NOMO-1 treated with dmso at 0.1 percent for 144 hours (cell line): Measurements from ENCODE around the gene C10orf71.

Source experiments
- DNase-seq: peaks from one replicate; lab custom pipeline; 2025; ENCODE audit not compliant: unreplicated experiment; lab: John Stamatoyannopoulos, UW

C10orf71 gene

GRCh38 chr10:49290607-49291006, 8.4 kb upstream of the C10orf71 start:
- no peak for DNase-seq

DNA sequence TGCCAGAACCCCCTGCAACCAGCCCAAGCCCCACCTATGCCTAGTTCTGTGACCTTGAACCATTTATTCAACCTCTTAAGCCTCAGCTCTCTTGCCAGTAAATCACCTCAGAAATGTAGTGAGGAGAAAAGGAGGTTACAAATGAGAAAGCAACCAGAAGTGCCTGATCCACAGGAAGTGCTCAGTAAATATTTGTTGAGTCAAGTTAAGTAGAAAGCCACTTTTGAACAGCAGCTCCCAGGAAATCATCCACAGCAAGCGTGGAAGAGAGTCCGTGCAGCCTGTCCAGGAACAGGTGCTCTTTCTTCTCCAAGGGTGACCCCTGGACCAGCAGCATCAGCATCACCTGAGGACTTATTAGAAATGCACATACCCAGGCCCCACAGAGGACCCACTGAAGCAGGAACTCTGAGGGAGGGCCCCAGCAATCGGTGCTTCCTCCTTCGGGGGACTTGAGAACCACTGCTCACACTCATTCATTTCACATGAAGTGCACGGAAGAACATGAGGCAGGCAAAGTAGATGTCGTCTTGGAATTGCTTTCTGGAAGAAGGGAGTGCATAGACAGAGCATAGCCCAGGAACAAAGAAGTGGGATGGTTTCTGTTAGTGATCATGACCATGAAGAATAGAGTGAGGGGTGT, 6.3 kb upstream of the C10orf71 start:
- DNase-seq = no peak

DNA sequence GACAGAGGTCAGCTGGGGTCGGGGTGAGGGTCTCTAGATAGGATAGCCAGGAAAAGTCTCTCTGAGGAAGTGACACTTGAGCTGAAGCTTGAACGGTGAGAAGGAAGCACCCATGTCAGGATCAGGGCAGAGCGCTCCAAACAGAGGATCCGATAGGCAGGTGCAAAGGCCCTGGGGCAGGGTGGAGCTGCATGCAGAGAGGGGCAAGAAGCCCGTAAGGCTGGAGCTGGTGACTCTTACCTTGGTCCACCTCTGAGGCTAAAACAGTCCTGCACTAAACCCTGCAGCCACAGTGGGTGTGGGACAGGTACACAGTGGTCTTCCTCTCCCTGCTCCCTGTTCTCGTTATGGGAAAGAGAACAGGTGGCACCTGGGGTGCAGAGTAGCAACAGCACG, 5.8 kb upstream of the C10orf71 start:
- DNase-seq = no peak

GRCh38 chr10:49294731-49295130, 4.2 kb upstream of the C10orf71 start:
- DNase-seq = no peak

DNA sequence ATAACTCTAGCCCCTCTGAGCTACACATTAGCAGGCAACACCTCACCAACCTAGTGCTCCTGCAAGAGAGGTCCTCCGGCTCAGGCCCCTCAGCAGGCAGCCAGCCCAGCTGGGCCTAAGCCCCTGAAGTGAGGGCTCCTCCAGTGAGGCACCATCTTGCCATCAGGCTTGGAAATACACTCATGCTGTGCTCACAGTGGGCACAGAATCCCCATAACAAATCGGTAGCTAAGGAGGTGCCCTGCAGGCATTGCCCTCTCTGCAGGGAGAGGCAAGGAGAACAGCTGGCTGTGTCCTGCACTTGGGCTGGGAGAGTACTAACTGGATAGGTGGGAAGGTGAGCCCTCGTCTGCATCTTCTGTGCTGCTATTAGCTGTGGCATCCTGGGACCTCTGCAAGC, 3.7 kb upstream of the C10orf71 start:
- no peak for DNase-seq

DNA sequence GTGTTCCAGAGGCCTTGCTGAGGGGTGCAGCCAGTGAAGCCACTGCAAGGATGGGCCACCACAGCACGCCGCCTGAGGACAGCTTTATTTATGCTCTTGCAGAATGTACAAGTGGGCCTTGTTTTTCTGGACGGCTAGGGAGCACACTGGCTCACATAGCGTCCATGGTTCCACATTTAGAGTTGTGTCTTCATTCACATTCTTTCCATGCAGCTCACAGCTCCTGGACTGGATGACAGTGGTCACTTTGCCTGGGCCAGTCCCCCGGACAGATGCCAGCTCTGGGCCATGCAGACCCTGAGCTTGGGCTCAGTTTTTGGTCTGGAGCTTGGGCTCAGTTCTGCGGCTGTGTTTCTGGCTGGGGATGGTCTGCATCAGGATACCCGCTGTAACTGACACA, 2.6 kb upstream of the C10orf71 start:
- DNase-seq = no peak

GRCh38 chr10:49296836-49297235, 2.1 kb upstream of the C10orf71 start:
- DNase-seq = no peak

- DNase-seq = no peak
Observed at GRCh38 chr10:49297818-49298670, 926 bp upstream of the C10orf71 start.

- no peak for DNase-seq
Observed at GRCh38 chr10:49298671-49298982, 343 bp upstream of the C10orf71 start.

GRCh38 chr10:49299816-49300139, 808 bp downstream of the C10orf71 start:
- DNase-seq = no peak

DNA sequence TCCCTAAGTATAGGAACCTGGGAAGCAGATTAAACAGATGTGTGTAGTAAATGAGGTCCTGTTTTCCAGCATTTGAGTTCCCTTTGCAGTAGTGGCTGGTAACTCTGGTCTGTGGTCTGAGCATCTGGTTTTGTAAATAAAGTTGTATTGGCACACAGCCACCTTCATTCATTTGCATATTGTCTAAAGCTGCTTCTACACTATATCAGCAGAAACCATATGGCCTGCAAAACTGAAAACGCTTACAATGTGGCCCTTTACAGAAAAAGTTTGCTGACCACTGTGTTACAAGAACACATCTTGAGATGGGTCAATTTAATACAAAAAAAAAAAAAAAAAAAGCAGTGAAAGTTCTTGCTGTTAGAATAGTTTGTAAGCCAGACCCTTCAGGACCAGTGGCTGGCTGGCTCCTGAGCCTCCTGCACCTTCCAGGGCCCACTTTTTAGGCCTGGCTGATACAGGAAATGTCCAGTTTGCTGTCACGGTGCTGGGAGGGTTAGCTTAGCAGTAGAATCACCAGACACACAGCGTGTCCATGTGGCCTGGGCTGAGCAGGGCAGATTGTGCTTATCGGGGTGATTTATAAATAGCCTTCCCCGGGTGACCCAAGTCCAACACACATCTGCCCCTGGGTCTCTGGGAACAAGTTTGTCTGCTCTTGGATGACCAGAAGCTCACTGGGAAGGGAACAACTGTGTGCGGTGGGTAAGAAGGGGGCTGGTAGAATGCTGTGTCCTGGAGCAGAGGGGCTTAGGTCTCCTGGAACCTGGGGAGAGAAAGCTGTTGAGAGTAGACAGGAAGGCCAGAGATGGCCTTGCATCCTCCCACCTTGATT, 1.4 kb downstream of the C10orf71 start:
- DNase-seq = no peak

GRCh38 chr10:49301302-49301701, 2.3 kb downstream of the C10orf71 start:
- DNase-seq = no peak

DNA sequence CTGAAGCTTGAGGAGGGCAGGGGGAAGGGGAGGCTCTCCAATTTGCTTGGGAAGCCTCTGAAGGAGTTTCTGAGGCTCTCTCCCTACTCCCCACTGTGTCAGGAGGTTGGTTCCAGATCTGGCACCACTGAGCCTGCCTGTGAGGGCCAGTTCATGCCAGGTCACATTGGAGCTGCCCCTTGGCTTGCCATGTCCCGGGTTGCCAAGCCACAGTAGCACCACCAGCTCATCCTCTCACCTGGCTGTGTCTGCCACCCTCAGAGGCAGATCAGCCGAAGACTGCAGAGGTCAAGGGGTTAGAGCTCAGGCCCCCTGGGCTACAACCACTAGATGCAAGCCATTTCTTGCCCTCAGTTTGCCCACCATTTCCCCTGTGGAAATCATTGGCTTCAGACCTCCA, 3.1 kb downstream of the C10orf71 start:
- no peak for DNase-seq

DNA sequence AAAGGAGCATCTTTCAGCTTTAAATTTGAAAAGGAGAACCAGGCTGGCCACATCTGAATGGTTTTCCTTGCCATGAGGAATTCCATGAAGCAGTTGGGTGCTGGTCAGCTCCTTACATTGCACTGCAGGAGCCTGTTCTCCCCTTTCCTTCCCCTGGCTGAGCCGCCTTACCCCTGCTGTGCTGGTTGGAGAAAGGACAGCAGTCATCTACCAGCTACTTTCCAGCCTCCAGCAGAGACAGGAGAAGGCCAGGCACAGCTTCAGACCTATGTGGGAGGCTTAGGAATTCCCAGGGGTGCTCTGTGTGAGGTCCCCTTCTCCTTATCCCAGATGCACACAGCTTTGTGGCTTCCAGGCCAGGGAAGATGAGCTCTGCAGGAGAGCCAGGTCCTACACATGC, 4.7 kb downstream of the C10orf71 start:
- DNase-seq = no peak

DNA sequence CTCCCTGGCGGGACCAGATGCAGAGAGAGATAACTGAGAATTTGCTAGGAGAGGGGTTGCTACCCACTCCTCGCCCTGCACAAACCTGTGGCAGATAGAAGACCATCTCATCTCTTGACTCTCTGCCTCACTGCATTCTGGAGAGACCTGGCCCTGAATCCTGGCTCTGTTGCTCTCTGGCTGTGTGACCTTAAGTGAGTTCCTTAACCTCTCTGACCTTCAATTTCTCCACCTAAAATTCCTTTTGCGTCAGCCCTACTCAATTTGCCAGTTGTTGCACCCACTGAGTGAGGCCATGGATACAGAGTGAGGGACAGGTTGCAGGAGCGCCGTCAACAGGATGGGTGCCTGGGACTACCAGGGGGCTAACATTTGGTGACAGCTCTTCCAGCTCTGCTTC, 5.2 kb downstream of the C10orf71 start:
- DNase-seq = no peak

- DNase-seq = no peak
Observed at GRCh38 chr10:49307921-49308320, 9.0 kb downstream of the C10orf71 start.

DNA sequence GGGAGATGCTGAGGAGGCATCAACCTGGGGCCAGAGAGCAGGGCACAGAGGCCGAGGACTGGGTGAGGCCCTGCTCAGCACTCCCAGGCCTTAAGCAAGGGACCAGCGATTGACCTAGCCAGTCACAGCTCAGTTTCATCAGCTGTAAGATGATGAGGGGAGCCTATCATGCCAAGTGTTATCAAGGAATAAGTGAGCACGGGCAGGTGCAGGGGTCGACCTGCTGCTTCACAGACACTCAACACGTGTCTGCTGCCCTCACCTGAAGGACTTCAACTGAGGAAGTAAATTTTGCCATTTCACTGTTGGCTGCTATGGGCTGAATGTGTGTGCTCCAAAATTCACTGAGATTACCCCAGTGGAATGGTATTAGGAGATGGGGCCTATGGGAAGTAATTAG, 9.9 kb downstream of the C10orf71 start:
- no peak for DNase-seq

GRCh38 chr10:49309691-49310411, 10.9 kb downstream of the C10orf71 start:
- peak; percentile 86 for DNase-seq

GRCh38 chr10:49310460-49310859, 11.5 kb downstream of the C10orf71 start:
- no peak for DNase-seq

GRCh38 chr10:49310901-49311554, 12.1 kb downstream of the C10orf71 start:
- DNase-seq = no peak
